ENCODE results near the gene PEAK1. TPM values are rescaled to one million over a fixed set of nuclear protein-coding genes. Genes with fewer than 3 reads are reported as not detected.

Gene PEAK1
- total RNA-seq, 1 experiment from 2014 or later: 58.7 TPM

DNA sequence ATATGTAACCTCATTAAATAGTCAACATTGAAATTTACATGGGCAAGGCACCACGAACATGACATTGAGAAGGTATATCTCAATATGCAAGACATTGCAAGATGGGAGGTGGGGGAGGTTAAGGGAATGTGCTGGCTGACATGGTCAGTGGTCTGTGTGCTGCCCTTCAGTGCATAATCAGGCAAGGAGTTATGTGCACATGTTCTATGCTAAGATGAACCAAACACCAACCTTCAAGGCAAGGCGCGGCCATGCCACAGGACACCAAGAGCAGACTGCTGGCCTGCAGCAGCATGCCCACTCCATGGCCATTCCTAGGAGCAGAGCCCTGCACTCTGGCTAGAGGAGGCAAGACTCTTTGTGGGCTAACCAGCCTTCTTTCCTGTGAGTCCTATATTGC, 308.1 kb downstream of the PEAK1 start:
- H3K9me3 ChIP-seq (ENCODE audit: control insufficient read depth, insufficient read depth, low read depth, low read length): no peaks in the 10 kb centered on the region
- H3K27ac ChIP-seq (ENCODE audit: low read length): no peak overlapping the region
- DNase-seq (ENCODE audit: low read depth, low spot score) (no peak), ATAC-seq (no peak)
- intact Hi-C loops (cut with micrococcal nuclease; ENCODE audit: unreplicated experiment): no loop called here
- no peak for TF ChIP-seq TCF7L2 (IDR thresholded peaks at IDR 0.05; ENCODE audit: low read depth, low read length)
- TF ChIP-seq POLR2AphosphoS5 (IDR thresholded peaks at IDR 0.05; ENCODE audit: low read depth, low read length): no peak
- TF ChIP-seq, protein P1, sequence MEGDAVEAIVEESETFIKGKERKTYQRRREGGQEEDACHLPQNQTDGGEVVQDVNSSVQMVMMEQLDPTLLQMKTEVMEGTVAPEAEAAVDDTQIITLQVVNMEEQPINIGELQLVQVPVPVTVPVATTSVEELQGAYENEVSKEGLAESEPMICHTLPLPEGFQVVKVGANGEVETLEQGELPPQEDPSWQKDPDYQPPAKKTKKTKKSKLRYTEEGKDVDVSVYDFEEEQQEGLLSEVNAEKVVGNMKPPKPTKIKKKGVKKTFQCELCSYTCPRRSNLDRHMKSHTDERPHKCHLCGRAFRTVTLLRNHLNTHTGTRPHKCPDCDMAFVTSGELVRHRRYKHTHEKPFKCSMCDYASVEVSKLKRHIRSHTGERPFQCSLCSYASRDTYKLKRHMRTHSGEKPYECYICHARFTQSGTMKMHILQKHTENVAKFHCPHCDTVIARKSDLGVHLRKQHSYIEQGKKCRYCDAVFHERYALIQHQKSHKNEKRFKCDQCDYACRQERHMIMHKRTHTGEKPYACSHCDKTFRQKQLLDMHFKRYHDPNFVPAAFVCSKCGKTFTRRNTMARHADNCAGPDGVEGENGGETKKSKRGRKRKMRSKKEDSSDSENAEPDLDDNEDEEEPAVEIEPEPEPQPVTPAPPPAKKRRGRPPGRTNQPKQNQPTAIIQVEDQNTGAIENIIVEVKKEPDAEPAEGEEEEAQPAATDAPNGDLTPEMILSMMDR (IDR thresholded peaks at IDR 0.05): no peak
- TF ChIP-seq SIN3A (IDR thresholded peaks at IDR 0.05; ENCODE audit: borderline replicate concordance, insufficient read depth, low read depth, low read length): no peak
- TF ChIP-seq, protein P2, sequence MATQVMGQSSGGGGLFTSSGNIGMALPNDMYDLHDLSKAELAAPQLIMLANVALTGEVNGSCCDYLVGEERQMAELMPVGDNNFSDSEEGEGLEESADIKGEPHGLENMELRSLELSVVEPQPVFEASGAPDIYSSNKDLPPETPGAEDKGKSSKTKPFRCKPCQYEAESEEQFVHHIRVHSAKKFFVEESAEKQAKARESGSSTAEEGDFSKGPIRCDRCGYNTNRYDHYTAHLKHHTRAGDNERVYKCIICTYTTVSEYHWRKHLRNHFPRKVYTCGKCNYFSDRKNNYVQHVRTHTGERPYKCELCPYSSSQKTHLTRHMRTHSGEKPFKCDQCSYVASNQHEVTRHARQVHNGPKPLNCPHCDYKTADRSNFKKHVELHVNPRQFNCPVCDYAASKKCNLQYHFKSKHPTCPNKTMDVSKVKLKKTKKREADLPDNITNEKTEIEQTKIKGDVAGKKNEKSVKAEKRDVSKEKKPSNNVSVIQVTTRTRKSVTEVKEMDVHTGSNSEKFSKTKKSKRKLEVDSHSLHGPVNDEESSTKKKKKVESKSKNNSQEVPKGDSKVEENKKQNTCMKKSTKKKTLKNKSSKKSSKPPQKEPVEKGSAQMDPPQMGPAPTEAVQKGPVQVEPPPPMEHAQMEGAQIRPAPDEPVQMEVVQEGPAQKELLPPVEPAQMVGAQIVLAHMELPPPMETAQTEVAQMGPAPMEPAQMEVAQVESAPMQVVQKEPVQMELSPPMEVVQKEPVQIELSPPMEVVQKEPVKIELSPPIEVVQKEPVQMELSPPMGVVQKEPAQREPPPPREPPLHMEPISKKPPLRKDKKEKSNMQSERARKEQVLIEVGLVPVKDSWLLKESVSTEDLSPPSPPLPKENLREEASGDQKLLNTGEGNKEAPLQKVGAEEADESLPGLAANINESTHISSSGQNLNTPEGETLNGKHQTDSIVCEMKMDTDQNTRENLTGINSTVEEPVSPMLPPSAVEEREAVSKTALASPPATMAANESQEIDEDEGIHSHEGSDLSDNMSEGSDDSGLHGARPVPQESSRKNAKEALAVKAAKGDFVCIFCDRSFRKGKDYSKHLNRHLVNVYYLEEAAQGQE (IDR thresholded peaks at IDR 0.05; ENCODE audit: insufficient read depth in 1 of 2, low read depth in 2 of 2, low read length in 1 of 2): no peak
- no peak overlapping the region for H3K4me3 ChIP-seq (ENCODE audit: low read depth in 2 of 2, low read length in 2 of 2)
- in situ Hi-C loops (cut with HindIII; ENCODE audit: low pct_unique_long_range_greater_than_20kb, low sequenced_read_pairs): no loop called here
- H3K36me3 ChIP-seq (ENCODE audit: control insufficient read depth, insufficient read depth, low read length): no peaks in the 10 kb centered on the region
- H3K27me3 ChIP-seq (ENCODE audit: control insufficient read depth, insufficient read depth, low read length): no peaks in the 10 kb centered on the region
- BruUV-seq (replicated peaks): no TSS peak
- CTCF ChIA-PET: no interaction called here
- no peaks in the 10 kb centered on the region for H3K4me1 ChIP-seq (ENCODE audit: control insufficient read depth, insufficient read depth, low read length)
- POLR2A ChIA-PET: no interaction called here

DNA sequence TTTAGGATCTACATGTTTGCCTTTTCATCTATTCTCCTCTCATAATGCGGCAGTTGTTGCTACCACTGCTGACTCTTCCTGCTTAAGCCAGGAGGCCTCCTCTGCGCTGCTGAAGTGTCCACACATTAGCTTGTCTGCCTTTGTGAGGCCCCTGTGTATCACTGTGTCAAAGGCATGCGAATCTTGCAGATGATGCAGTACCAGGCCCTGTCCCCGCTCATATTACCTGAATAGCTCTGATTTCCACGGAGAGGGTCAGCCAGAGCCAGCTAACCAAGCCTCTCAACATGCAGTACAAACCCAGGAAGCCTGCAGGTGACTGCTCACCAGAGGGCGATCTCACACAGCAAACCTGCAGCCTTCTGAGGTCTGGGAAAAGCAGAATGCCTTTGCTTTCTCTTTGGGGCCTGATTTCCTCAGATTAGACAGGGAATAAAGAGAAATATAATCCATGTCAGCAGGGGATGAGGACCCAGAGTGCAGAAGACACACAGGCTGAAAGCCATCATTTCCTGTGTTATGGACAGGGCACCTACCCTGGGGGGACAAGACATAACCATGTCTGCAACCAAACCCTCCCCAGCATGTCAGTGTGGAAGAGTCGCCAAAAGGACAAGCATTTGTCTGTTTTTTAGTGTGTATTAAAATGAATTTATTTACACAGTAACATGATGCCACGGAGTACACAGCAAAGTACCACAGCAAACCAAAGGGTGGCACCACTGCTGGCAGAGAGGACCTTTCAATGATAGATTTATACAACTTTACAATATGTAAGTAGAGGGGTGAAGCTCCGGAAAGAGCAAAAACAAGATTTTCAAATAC, 312.2 kb downstream of the PEAK1 start:
- H3K4me3 ChIP-seq (ENCODE audit: low read depth in 2 of 2, low read length in 2 of 2): no peak overlapping the region
- intact Hi-C loops (cut with micrococcal nuclease; ENCODE audit: unreplicated experiment) (no loop called here), in situ Hi-C loops (cut with HindIII; ENCODE audit: low pct_unique_long_range_greater_than_20kb, low sequenced_read_pairs) (no loop called here)
- no peaks in the 10 kb centered on the region for H3K36me3 ChIP-seq (ENCODE audit: control insufficient read depth, insufficient read depth, low read length)
- CTCF ChIA-PET: interaction anchor here (0.5 to 1.7 kb wide), 3 partner anchors 9 to 436 kb away, joined by 3 to 8 read pairs (median 7); no protein-coding TSS in a partner anchor
- POLR2A ChIA-PET: interaction anchor here (0.6 kb wide), 1 partner anchor 400 kb away, joined by 3 read pairs; no protein-coding TSS in a partner anchor
- no TSS peak for BruUV-seq (replicated peaks)
- no peak overlapping the region for H3K27ac ChIP-seq (ENCODE audit: low read length)
- no peaks in the 10 kb centered on the region for H3K4me1 ChIP-seq (ENCODE audit: control insufficient read depth, insufficient read depth, low read length)
- no peaks in the 10 kb centered on the region for H3K9me3 ChIP-seq (ENCODE audit: control insufficient read depth, insufficient read depth, low read depth, low read length)
- H3K27me3 ChIP-seq (ENCODE audit: control insufficient read depth, insufficient read depth, low read length): no peaks in the 10 kb centered on the region; the same call in 1 of the 2 replicates
- ATAC-seq (peak; percentile 92), DNase-seq (ENCODE audit: low read depth, low spot score) (peak; percentile 32)
- TF ChIP-seq, protein P1 (IDR thresholded peaks at IDR 0.05): peak; percentile 83
- TF ChIP-seq, protein P2 (IDR thresholded peaks at IDR 0.05; ENCODE audit: insufficient read depth in 1 of 2, low read depth in 2 of 2, low read length in 1 of 2): no peak
